HEK293T (cell line): Measurements from ENCODE around the gene FBXW5.

Experiments
- ARNT ChIP-seq: fragments of 450-650 bp; IDR thresholded peaks from 2 replicates; pipeline ENCODE4 v1.6.1; 2017; ENCODE audit warnings: mild to moderate bottlenecking
- BHLHE40 ChIP-seq: fragments of 450-650 bp; IDR thresholded peaks from 2 replicates; pipeline ENCODE4 v1.6.1; 2016; ENCODE audit warnings: mild to moderate bottlenecking, moderate library complexity, borderline replicate concordance
- CTBP1 ChIP-seq: fragments of 450-650 bp; IDR thresholded peaks from 2 replicates; pipeline ENCODE4 v1.6.1; 2016; ENCODE audit warnings: borderline replicate concordance
- ELF4 ChIP-seq: fragments of 450-650 bp; IDR thresholded peaks from 2 replicates; pipeline ENCODE4 v1.6.1; 2017; ENCODE audit warnings: antibody characterized with exemption
- FOXA1 ChIP-seq: fragments of 450-650 bp; IDR thresholded peaks from 2 replicates; pipeline ENCODE4 v1.6.1; 2016; ENCODE audit warnings: mild to moderate bottlenecking
- FOXM1 ChIP-seq: fragments of 450-650 bp; IDR thresholded peaks from 2 replicates; pipeline ENCODE4 v1.6.1; 2017; ENCODE audit warnings: mild to moderate bottlenecking, borderline replicate concordance
- HDGF ChIP-seq: fragments of 450-650 bp; IDR thresholded peaks from 2 replicates; pipeline ENCODE4 v1.6.1; 2017; ENCODE audit warnings: antibody characterized with exemption, borderline replicate concordance
- LEF1 ChIP-seq: fragments of 450-650 bp; IDR thresholded peaks from 2 replicates; pipeline ENCODE4 v1.6.1; 2017; ENCODE audit warnings: mild to moderate bottlenecking, borderline replicate concordance
- NFRKB ChIP-seq: fragments of 450-650 bp; IDR thresholded peaks from 2 replicates; pipeline ENCODE4 v1.6.1; 2016; ENCODE audit warnings: mild to moderate bottlenecking, moderate library complexity
- PKNOX1 ChIP-seq: fragments of 450-650 bp; IDR thresholded peaks from 2 replicates; pipeline ENCODE4 v1.6.1; 2016
- SP1 ChIP-seq: fragments of 450-650 bp; IDR thresholded peaks from 2 replicates; pipeline ENCODE4 v1.6.1; 2017
- SUZ12 ChIP-seq: fragments of 450-650 bp; IDR thresholded peaks from 2 replicates; pipeline ENCODE4 v1.6.1; 2016; ENCODE audit warnings: mild to moderate bottlenecking
- TARDBP ChIP-seq: fragments of 450-650 bp; IDR thresholded peaks from 2 replicates; pipeline ENCODE4 v1.6.1; 2016
- ZNF384 ChIP-seq: fragments of 450-650 bp; IDR thresholded peaks from 2 replicates; pipeline ENCODE4 v1.6.1; 2016

GRCh38 chr9:136951541-136952320, 7.2 kb upstream of the FBXW5 start, which contains the start of gene LCN12:
- TF ChIP-seq FOXA1 (no peak), SP1 (no peak), NFRKB (no peak), HDGF (no peak), PKNOX1 (no peak), ZNF384 (no peak), BHLHE40 (no peak), ELF4 (no peak), FOXM1 (no peak), LEF1 (no peak), CTBP1 (no peak), SUZ12 (no peak), TARDBP (no peak), ARNT (no peak)
